PC-9 (cell line): ENCODE measurements around the gene CMTM6. TPM values are rescaled to one million over a fixed set of nuclear protein-coding genes. Genes with fewer than 3 reads are reported as not detected.
A peak's percentile ranks its signal among the peaks of the same experiment; 100 is the strongest.

ENCODE experiments used
- BruUV-seq: library from RNA; stranded (reverse); fragments of 400-500 nt; replicated peaks from 2 replicates; lab custom pipeline; 2021; lab: Mats Ljungman, UMichigan
- CTCF ChIA-PET: fragments of 300-600 bp; sonication (Branson Sonifier 250); formaldehyde crosslinking; loops from one replicate; lab custom pipeline; 2022; ENCODE audit warnings: antibody characterized with exemption; lab: Charles Lee
- POLR2A ChIA-PET: fragments of 300-600 bp; sonication (Branson Sonifier 250); formaldehyde crosslinking; loops from one replicate; lab custom pipeline; 2022; ENCODE audit warnings: antibody characterized with exemption; ENCODE audit not compliant: unreplicated experiment; lab: Charles Lee
- DNase-seq, 2 experiments: peaks; one replicate each; pipeline versions ENCODE4 v3.0.0 to v3.0.0-alpha.2; 2015 to 2022; ENCODE audit warnings: mixed read lengths in 1 of 2
- H2AFZ ChIP-seq: fragments of 200-600 bp; sonication (generic); 2 replicates; pipeline ENCODE4 v1.8.1; 2017; ENCODE audit warnings: antibody characterized with exemption
- H3F3A ChIP-seq: fragments of 200-600 bp; sonication (generic); 2 replicates; pipeline ENCODE4 v1.8.1; 2017; ENCODE audit warnings: antibody characterized with exemption, mild to moderate bottlenecking, low read depth; ENCODE audit not compliant: insufficient read depth
- H3K27ac ChIP-seq: fragments of 200-600 bp; sonication (generic); 2 replicates; pipeline ENCODE4 v1.6.1; 2016; ENCODE audit warnings: mixed run types
- H3K27me3 ChIP-seq: fragments of 200-600 bp; sonication (generic); 2 replicates; pipeline ENCODE4 v1.6.1; 2016; ENCODE audit warnings: low read depth, mixed run types; ENCODE audit not compliant: insufficient read depth
- H3K36me3 ChIP-seq: fragments of 200-600 bp; sonication (generic); 2 replicates; pipeline ENCODE4 v1.6.1; 2016; ENCODE audit warnings: low read depth, mixed run types
- H3K4me1 ChIP-seq: fragments of 200-600 bp; sonication (generic); replicated peaks from 2 replicates; pipeline ENCODE4 v1.6.1; 2016; ENCODE audit warnings: mixed run types; ENCODE audit not compliant: insufficient read depth
- H3K4me2 ChIP-seq: fragments of 200-600 bp; sonication (generic); 2 replicates; pipeline ENCODE4 v1.6.1; 2017; ENCODE audit warnings: mixed run types
- H3K4me3 ChIP-seq: fragments of 200-600 bp; sonication (generic); 2 replicates; pipeline ENCODE4 v1.6.1; 2016; ENCODE audit warnings: mixed run types
- H3K79me2 ChIP-seq: fragments of 200-600 bp; sonication (generic); 2 replicates; pipeline ENCODE4 v1.6.1; 2017; ENCODE audit warnings: low read depth, mixed run types
- H3K9me2 ChIP-seq: fragments of 200-600 bp; sonication (generic); 2 replicates; pipeline ENCODE4 v1.8.1; 2017; ENCODE audit warnings: mild to moderate bottlenecking; ENCODE audit not compliant: insufficient read depth
- H3K9me3 ChIP-seq: fragments of 200-600 bp; sonication (generic); 2 replicates; pipeline ENCODE4 v1.8.1; 2016; ENCODE audit warnings: low read depth; ENCODE audit not compliant: insufficient read depth
- H4K20me1 ChIP-seq: fragments of 200-600 bp; sonication (generic); 2 replicates; pipeline ENCODE4 v1.8.1; 2017; ENCODE audit not compliant: insufficient read depth
- EZH2 ChIP-seq: fragments of 200-600 bp; sonication (generic); IDR thresholded peaks from 2 replicates; pipeline ENCODE4 v1.8.0; 2017; ENCODE audit warnings: antibody characterized with exemption, low read depth
- intact Hi-C: fragments of 100-400 bp; cut with micrococcal nuclease; formaldehyde crosslinking; loops from one replicate; pipeline ENCODE4 v1.10.0; 2022; ENCODE audit not compliant: unreplicated experiment
- total RNA-seq: library from RNA; stranded (reverse); gene quantifications from 2 replicates; pipeline ENCODE4 v1.2.3, GENCODE V29; 2021
- TF ChIP-seq, protein P1 (sequence below): fragments of 200-600 bp; sonication (generic); conservative IDR thresholded peaks from 2 replicates; pipeline ENCODE4 v1.6.1; 2017; ENCODE audit warnings: mixed run types, antibody characterized with exemption, mild to moderate bottlenecking, moderate library complexity

The CMTM6 gene
- total RNA-seq, 1 experiment from 2014 or later: 69.4 TPM

DNA sequence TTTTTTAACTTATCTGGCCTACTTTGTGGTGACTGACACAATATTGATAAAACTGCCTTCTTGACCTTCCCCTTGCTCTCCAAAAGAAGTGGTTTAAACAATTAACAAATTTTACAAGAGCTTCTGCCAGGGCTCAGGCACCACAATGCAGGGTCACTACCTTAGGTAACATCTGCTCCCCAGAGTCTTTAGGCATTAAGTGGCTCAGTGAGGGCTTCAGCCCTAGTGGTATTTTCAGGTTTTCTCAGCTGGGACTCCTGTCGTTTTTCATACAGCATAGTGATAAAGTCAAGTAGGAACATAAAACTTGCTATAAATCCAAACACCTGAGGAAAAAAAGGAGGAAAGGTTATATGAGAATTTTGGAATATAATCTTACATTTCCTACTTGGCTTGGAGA lies 18.9 kb downstream of the CMTM6 start:
- POLR2A ChIA-PET: interaction anchor here (0.6 to 0.8 kb wide), 2 partner anchors 48 to 794 kb away, joined by 3 read pairs; no protein-coding TSS in a partner anchor
- Histone ChIP-seq H4K20me1 (no peaks in the 10 kb centered on the region), H3K27ac (no peak overlapping the region), H3K36me3 (no peaks in the 10 kb centered on the region), H2AFZ (no peak overlapping the region), H3K9me2 (no peaks in the 10 kb centered on the region), H3K79me2 (no peaks in the 10 kb centered on the region), H3K4me1 (no peaks in the 10 kb centered on the region; the same call in 1 of the 2 replicates), H3F3A (no peaks in the 10 kb centered on the region), H3K4me2 (no peak overlapping the region), H3K9me3 (no peaks in the 10 kb centered on the region), H3K4me3 (no peak overlapping the region), H3K27me3 (no peaks in the 10 kb centered on the region)
- CTCF ChIA-PET: no interaction called here
- BruUV-seq: no TSS peak
- no peak for TF ChIP-seq EZH2
- TF ChIP-seq, protein P1, sequence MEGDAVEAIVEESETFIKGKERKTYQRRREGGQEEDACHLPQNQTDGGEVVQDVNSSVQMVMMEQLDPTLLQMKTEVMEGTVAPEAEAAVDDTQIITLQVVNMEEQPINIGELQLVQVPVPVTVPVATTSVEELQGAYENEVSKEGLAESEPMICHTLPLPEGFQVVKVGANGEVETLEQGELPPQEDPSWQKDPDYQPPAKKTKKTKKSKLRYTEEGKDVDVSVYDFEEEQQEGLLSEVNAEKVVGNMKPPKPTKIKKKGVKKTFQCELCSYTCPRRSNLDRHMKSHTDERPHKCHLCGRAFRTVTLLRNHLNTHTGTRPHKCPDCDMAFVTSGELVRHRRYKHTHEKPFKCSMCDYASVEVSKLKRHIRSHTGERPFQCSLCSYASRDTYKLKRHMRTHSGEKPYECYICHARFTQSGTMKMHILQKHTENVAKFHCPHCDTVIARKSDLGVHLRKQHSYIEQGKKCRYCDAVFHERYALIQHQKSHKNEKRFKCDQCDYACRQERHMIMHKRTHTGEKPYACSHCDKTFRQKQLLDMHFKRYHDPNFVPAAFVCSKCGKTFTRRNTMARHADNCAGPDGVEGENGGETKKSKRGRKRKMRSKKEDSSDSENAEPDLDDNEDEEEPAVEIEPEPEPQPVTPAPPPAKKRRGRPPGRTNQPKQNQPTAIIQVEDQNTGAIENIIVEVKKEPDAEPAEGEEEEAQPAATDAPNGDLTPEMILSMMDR: no peak
- DNase-seq: no peak
- intact Hi-C loops: no loop called here

DNA sequence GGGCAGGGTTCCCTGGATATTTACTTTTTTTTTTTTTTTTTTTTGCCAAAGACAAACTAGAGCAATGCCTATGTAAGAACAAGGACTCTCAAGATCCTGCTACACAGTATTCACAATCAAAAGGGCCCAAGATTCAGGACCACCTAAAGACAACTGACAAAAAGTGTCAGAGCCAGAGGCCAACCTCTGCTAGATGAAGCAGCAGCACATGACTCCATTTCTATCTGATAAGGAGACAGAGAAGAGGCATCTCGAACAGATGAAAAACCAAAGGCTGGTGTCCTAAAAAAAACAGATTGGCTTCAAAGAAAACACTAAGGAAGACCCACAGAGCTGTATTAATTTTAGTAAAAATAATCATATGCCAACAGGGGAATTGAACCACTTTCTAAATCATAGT lies 20.0 kb downstream of the CMTM6 start:
- no peaks in the 10 kb centered on the region for H3K9me3 ChIP-seq
- H2AFZ ChIP-seq: no peak overlapping the region
- CTCF ChIA-PET: no interaction called here
- intact Hi-C loops: no loop called here
- no peaks in the 10 kb centered on the region for H3K27me3 ChIP-seq
- POLR2A ChIA-PET: interaction anchor here (0.8 kb wide), 1 partner anchor 116 kb away, joined by 9 read pairs; no protein-coding TSS in a partner anchor
- DNase-seq: no peak
- no TSS peak for BruUV-seq
- no peaks in the 10 kb centered on the region for H4K20me1 ChIP-seq
- no peaks in the 10 kb centered on the region for H3F3A ChIP-seq
- H3K27ac ChIP-seq: no peak overlapping the region
- H3K4me2 ChIP-seq: no peak overlapping the region
- H3K9me2 ChIP-seq: no peaks in the 10 kb centered on the region
- no peak for TF ChIP-seq EZH2
- TF ChIP-seq, protein P1: no peak
- H3K36me3 ChIP-seq: no peaks in the 10 kb centered on the region
- H3K4me1 ChIP-seq: no peaks in the 10 kb centered on the region; the same call in 1 of the 2 replicates
- H3K79me2 ChIP-seq: no peaks in the 10 kb centered on the region
- H3K4me3 ChIP-seq: no peak overlapping the region

DNA sequence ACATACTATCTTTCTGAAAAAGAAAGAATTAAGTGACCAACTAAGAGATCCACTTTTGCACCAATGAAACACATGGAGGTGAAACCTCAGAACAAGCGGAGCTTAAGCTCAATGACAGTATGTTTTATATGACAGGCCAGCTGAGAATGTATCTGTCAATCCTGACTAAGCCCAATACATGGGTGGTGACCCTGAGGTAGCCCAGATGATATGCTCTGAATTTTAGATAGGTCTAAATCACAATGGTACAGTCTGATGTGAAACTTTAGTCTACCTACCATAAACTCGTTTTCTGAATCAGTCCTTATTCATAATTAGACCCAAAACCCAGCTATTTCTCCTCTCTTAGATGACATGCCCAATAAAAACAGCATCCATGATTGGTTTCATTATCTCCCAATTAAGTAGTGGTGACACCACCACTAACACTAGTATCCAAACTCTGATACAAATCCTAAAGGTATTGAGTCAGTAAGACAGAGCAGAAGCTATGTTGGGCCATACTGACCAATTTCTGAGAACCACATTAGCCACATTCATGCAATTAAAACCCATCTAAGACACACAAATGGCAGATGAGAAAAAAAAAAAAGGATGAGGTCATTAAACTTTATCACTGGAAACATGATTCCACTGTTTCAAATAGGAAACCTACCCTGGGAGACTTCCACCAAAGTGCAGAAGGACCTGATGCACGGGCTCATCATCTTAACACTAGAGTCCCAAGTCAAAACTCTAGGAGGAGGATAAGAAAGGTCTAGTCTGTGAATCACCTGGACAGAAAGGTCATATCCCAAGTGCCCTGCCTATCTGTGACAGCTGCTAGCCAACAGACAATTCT lies 20.6 kb downstream of the CMTM6 start:
- DNase-seq: no peak
- H3K4me3 ChIP-seq: no peak overlapping the region
- intact Hi-C loops: no loop called here
- no peaks in the 10 kb centered on the region for H4K20me1 ChIP-seq
- TF ChIP-seq EZH2: no peak
- TF ChIP-seq, protein P1: no peak
- no peaks in the 10 kb centered on the region for H3K36me3 ChIP-seq
- POLR2A ChIA-PET: interaction anchor here (0.6 to 0.8 kb wide), 2 partner anchors 107 to 115 kb away, joined by 7 to 9 read pairs; no protein-coding TSS in a partner anchor
- H3K4me1 ChIP-seq: no peaks in the 10 kb centered on the region; the same call in 1 of the 2 replicates
- no peaks in the 10 kb centered on the region for H3K27me3 ChIP-seq
- no peak overlapping the region for H3K27ac ChIP-seq
- H2AFZ ChIP-seq: no peak overlapping the region
- CTCF ChIA-PET: no interaction called here
- H3K9me3 ChIP-seq: no peaks in the 10 kb centered on the region
- BruUV-seq: TSS peak; percentile 20
- no peak overlapping the region for H3K4me2 ChIP-seq
- H3K9me2 ChIP-seq: no peaks in the 10 kb centered on the region
- H3K79me2 ChIP-seq: no peaks in the 10 kb centered on the region
- H3F3A ChIP-seq: no peaks in the 10 kb centered on the region
